ENCODE results near the gene PFN3. TPM values are rescaled to one million over a fixed set of nuclear protein-coding genes. Genes with fewer than 3 reads are reported as not detected.
"Not testable (repeated sequence)": the region's sequence is repeated elsewhere in the genome, so short reads cannot be mapped to it uniquely, and the experiment has no call there.

The PFN3 gene
- total RNA-seq, 1 donor from 2014 or later = not detected

GRCh38 chr5:177380805-177381126 lies 19.7 kb downstream of the PFN3 start:
- TF ChIP-seq, protein P1, sequence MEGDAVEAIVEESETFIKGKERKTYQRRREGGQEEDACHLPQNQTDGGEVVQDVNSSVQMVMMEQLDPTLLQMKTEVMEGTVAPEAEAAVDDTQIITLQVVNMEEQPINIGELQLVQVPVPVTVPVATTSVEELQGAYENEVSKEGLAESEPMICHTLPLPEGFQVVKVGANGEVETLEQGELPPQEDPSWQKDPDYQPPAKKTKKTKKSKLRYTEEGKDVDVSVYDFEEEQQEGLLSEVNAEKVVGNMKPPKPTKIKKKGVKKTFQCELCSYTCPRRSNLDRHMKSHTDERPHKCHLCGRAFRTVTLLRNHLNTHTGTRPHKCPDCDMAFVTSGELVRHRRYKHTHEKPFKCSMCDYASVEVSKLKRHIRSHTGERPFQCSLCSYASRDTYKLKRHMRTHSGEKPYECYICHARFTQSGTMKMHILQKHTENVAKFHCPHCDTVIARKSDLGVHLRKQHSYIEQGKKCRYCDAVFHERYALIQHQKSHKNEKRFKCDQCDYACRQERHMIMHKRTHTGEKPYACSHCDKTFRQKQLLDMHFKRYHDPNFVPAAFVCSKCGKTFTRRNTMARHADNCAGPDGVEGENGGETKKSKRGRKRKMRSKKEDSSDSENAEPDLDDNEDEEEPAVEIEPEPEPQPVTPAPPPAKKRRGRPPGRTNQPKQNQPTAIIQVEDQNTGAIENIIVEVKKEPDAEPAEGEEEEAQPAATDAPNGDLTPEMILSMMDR (IDR thresholded peaks at IDR 0.05) = no peak
- intact Hi-C loops (cut with micrococcal nuclease) = no loop called here
- Mint-ChIP-seq H3K27me3 (peaks cover 11% of the 10 kb centered on the region), H3K4me1 (peaks cover 3% of the 10 kb centered on the region), H3K27ac (no peak overlapping the region), H3K4me3 (no peak overlapping the region), H3K36me3 (ENCODE audit: low read depth) (no peaks in the 10 kb centered on the region), H3K9me3 (no peaks in the 10 kb centered on the region)
- ChIA-PET POLR2A (no interaction called here), CTCF (no interaction called here)
- DNase-seq (no peak), ATAC-seq (ENCODE audit: low read depth) (no peak)

DNA sequence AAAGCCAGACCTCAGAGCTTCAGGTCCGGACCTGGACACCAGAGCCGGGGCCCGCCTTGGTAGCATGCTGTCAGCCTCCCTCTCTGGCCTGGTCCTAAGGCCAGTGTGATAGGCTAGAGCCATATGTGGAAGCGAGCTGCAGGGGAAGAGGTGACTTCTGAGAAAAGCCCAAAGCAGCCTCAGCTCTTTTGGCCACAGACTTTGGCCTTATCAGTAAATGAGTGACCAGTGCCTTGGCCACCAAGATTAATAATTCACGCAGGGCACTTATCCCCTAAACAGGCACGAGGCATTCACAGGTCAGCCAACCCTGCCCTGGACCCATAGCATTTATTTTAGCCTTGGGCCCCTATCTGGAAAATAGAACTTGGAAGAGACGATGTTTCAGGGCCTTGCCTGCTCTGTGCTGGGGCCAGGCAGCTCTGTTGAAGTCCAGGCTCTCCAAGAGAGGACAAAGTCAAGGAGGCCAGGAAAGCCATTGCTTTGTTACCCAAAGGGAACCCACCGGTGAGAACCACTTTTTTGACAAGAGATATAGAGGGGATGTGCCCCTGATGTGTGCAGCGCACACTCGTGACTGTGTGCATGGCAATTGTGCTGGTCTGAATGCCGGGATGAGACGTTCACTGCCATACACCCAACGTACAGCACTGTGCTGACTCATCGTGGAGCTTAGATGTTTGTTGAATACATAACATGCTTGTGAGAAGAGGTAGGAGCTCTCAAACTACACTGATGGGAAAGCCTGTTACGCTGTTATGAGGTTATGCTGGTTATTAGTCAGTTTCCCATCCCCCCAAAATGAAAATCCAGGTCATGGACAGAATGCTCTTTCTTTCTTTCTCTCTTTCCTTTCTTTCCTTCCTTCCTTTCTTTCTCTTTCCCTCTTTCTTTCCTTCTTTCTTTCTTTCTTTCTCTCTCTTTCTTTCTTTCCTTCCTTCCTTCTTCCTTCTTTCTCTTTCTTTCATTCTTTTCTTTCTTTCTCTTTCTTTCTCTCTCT lies 21.3 kb downstream of the PFN3 start:
- no peaks in the 10 kb centered on the region for H3K9me3 Mint-ChIP-seq
- H3K27ac Mint-ChIP-seq = no peak overlapping the region
- ChIA-PET CTCF (interaction anchor here (1.1 to 1.3 kb wide), 3 partner anchors 11 to 78 kb away, joined by 3 to 5 read pairs (median 3); no protein-coding TSS in a partner anchor), POLR2A (no interaction called here)
- no peak for ATAC-seq (ENCODE audit: low read depth)
- DNase-seq = no peak
- TF ChIP-seq, protein P1 (IDR thresholded peaks at IDR 0.05) = no peak
- H3K36me3 Mint-ChIP-seq (ENCODE audit: low read depth) = no peaks in the 10 kb centered on the region
- peaks cover 3% of the 10 kb centered on the region for H3K27me3 Mint-ChIP-seq
- H3K4me3 Mint-ChIP-seq = no peak overlapping the region
- intact Hi-C loops (cut with micrococcal nuclease) = no loop called here
- peaks cover 4% of the 10 kb centered on the region for H3K4me1 Mint-ChIP-seq

DNA sequence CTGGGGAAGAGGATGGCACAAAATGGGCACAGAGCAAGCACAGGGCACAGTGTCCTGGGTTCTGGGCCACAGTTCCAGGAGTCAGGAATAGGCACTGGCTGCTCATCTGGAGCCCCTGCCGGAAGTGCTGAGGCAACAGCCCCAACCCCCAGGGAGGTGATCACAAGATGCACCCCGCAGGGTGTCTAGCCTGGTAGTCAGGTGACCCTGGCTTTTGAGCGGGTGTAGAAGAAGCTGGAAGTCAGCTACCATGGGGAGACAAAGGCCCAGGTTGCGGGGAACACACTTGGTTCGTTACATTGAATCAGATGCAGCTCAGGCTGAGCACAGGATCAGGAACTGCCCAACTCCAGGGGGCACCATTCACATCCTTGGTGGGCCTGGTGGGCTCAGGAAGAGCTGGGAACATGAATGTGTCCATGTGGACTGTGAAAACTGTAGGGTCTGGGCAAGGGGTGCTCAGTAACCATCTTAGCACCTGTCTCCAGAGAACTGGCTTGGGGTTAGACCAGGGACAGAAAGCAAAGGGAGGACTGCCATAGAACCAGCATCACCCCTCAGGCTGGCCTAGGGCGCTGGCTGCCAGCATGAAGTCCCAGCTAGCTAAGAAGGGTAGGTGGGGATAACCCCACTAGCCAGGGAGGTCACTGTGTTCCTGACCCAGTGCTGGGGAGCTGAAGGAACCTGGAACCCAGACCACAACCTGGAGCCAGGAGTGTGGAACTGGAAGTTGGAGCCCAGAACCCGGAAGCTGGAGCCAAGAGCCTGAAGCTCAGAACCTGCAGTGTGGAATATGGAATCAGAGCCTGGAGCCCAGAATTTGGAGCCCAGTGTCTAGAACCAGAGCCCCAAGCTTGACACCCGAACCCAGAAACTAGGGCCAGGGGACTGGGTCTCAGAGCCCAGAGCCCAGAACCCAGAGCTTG lies 22.3 kb downstream of the PFN3 start:
- H3K4me3 Mint-ChIP-seq = no peak overlapping the region
- intact Hi-C loops (cut with micrococcal nuclease) = no loop called here
- no peaks in the 10 kb centered on the region for H3K36me3 Mint-ChIP-seq (ENCODE audit: low read depth)
- ChIA-PET CTCF (interaction anchor here (1.1 to 1.3 kb wide), 3 partner anchors 13 to 79 kb away, joined by 3 to 5 read pairs (median 3); no protein-coding TSS in a partner anchor), POLR2A (no interaction called here)
- no peaks in the 10 kb centered on the region for H3K9me3 Mint-ChIP-seq
- H3K4me1 Mint-ChIP-seq = peaks cover 11% of the 10 kb centered on the region
- TF ChIP-seq, protein P1 (IDR thresholded peaks at IDR 0.05) = no peak
- DNase-seq (no peak), ATAC-seq (ENCODE audit: low read depth) (no peak)
- H3K27me3 Mint-ChIP-seq = peaks cover 3% of the 10 kb centered on the region
- no peak overlapping the region for H3K27ac Mint-ChIP-seq

GRCh38 chr5:177376107-177376506 lies 24.4 kb downstream of the PFN3 start:
- CTCF ChIA-PET = no interaction called here
- POLR2A ChIA-PET = no interaction called here
- H3K27ac Mint-ChIP-seq = no peak overlapping the region
- H3K4me3 Mint-ChIP-seq = no peak overlapping the region
- peaks cover 29% of the 10 kb centered on the region for H3K4me1 Mint-ChIP-seq
- ATAC-seq (ENCODE audit: low read depth) (no peak), DNase-seq (no peak)
- no peaks in the 10 kb centered on the region for H3K27me3 Mint-ChIP-seq
- intact Hi-C loops (cut with micrococcal nuclease) = no loop called here
- TF ChIP-seq, protein P1 (IDR thresholded peaks at IDR 0.05) = no peak
- H3K9me3 Mint-ChIP-seq = no peaks in the 10 kb centered on the region
- peaks cover 11% of the 10 kb centered on the region for H3K36me3 Mint-ChIP-seq (ENCODE audit: low read depth)

GRCh38 chr5:177375516-177375915 lies 24.9 kb downstream of the PFN3 start:
- Mint-ChIP-seq H3K4me1 (peaks cover 29% of the 10 kb centered on the region), H3K36me3 (ENCODE audit: low read depth) (peaks cover 11% of the 10 kb centered on the region)
- H3K4me3 Mint-ChIP-seq; H3K9me3 Mint-ChIP-seq; POLR2A ChIA-PET; DNase-seq; ATAC-seq (ENCODE audit: low read depth); intact Hi-C loops (cut with micrococcal nuclease); CTCF ChIA-PET; H3K27ac Mint-ChIP-seq; H3K27me3 Mint-ChIP-seq: not testable (repeated sequence)
